GM12864 (cell line): ENCODE measurements around the gene TMEM186.
"Not testable (repeated sequence)": the region's sequence is repeated elsewhere in the genome, so short reads cannot be mapped to it uniquely, and the experiment has no call there.

Experiments used
- DNase-seq: peaks from one replicate; pipeline ENCODE4 v3.0.0-alpha.2; 2011; ENCODE audit warnings: low read depth
- H3K4me3 ChIP-seq: 2 replicates; pipeline ENCODE4 v1.5.1; 2011; ENCODE audit warnings: mild to moderate bottlenecking, low read depth, low read length, control low read depth
- CTCF ChIP-seq: IDR thresholded peaks from 2 replicates; pipeline ENCODE4 v1.5.1; 2011; ENCODE audit warnings: low read depth, mild to moderate bottlenecking, moderate library complexity, low read length, control low read depth, inconsistent platforms; ENCODE audit errors: missing control alignments

Gene TMEM186

DNA sequence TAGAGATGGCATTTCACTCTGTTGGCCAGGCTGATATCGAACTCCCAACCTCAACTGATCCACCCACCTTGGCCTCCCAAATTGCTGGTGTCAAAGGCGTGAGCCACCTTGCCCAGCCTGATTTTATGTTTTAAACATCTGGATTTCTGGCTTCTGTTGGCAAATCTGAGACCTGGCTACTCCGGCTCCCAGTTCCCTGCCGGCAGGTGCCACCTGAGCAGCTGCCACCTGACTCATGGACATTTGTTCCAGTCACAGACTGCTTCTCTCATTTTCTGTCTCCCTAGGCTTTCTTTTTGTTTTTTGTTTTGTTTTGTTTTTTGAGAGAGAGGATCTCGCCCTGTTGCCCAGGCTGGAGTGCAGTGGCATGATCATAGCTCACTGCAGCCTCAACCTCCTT lies 9.8 kb upstream of the TMEM186 start:
- no peak for DNase-seq
- no peak overlapping the region for H3K4me3 ChIP-seq
- no peak for TF ChIP-seq CTCF

GRCh38 chr16:8806272-8806983 lies 9.0 kb upstream of the TMEM186 start:
- no peak for TF ChIP-seq CTCF
- no peak overlapping the region for H3K4me3 ChIP-seq
- no peak for DNase-seq

- TF ChIP-seq CTCF = no peak
- no peak overlapping the region for H3K4me3 ChIP-seq
- DNase-seq = no peak
Observed at GRCh38 chr16:8804313-8804712, 6.9 kb upstream of the TMEM186 start.

- not testable (repeated sequence) for H3K4me3 ChIP-seq, DNase-seq
Observed at GRCh38 chr16:8803733-8804132, 6.3 kb upstream of the TMEM186 start.

DNA sequence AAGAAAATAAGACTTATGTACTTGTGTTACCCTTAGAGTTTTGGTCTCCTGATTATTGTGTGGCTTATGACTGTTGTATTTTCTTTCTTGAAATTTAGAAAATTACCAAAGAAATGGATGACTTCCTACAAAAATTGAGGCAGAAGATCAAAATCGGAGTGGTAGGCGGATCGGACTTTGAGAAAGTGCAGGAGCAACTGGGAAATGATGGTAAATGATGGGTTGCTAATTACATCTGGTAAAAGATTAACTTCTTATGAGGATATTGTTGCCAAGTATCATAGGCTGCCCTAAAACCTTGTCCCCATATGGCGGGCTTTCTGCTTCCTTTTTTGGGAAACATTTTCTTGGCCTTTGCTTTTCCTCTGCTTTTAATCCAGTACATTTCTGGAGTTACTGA lies 4.3 kb upstream of the TMEM186 start:
- TF ChIP-seq CTCF = no peak
- no peak for DNase-seq
- H3K4me3 ChIP-seq = no peak overlapping the region

DNA sequence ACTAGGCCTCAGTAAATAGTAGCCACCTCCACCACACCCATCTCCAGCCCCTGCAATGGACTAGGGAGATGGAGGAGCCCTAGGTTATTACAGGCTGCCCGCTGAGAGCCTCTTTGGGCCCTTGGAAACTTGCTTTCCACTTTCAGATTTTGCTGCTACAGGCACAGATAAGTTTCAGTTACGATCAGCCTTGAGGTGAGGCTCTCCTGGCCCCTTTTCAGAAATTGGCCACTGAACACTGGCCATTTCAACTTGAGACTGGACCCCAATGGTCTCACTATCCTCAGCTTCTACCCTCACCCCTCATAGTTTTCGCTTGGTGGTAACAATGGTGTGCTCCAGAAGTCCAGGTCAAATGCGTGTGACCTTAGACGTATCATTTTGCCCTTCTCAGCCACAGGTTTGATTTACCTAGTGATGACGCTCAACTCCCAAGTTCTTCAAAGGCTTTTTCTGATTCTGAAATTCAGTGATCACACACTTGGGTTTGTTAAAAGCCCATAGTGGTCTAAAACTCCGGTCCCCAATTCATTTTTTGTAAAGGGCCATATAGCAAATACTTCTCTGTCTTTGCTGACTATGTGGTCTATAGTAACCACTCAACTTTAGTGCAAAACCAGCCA lies 1.2 kb upstream of the TMEM186 start:
- no peak for DNase-seq
- TF ChIP-seq CTCF = no peak
- H3K4me3 ChIP-seq = peak overlapping the region; percentile 98

DNA sequence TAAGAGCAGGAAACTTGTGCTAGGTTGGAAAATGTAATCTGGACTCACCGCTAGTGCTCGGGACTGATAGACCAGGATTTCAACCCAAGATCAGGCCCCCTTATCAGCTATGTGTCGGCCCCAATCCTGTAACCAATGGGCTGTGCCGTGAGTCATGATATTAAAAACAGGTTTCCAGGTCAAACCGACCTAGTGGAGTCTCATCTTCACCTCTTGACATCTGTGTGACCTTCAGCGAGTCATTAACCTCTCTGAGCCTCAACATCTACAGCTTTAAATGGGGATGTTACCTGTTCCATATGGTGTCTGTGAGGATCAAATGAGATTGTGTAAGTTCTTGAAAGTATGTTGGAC lies 712 bp upstream of the TMEM186 start:
- TF ChIP-seq CTCF = no peak
- no peak for DNase-seq
- H3K4me3 ChIP-seq = peak overlapping the region; percentile 98
